NCI-H446 (cell line): ENCODE measurements around the gene TUBE1.
A peak's percentile ranks its signal among the peaks of the same experiment; 100 is the strongest.
"Not testable (repeated sequence)": the region's sequence is repeated elsewhere in the genome, so short reads cannot be mapped to it uniquely, and the experiment has no call there.

Experiments used
- DNase-seq, 2 experiments: peaks; one replicate each; lab custom pipeline; 2025; lab: John Stamatoyannopoulos, UW

The TUBE1 gene, protein sequence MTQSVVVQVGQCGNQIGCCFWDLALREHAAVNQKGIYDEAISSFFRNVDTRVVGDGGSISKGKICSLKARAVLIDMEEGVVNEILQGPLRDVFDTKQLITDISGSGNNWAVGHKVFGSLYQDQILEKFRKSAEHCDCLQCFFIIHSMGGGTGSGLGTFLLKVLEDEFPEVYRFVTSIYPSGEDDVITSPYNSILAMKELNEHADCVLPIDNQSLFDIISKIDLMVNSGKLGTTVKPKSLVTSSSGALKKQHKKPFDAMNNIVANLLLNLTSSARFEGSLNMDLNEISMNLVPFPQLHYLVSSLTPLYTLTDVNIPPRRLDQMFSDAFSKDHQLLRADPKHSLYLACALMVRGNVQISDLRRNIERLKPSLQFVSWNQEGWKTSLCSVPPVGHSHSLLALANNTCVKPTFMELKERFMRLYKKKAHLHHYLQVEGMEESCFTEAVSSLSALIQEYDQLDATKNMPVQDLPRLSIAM

DNA sequence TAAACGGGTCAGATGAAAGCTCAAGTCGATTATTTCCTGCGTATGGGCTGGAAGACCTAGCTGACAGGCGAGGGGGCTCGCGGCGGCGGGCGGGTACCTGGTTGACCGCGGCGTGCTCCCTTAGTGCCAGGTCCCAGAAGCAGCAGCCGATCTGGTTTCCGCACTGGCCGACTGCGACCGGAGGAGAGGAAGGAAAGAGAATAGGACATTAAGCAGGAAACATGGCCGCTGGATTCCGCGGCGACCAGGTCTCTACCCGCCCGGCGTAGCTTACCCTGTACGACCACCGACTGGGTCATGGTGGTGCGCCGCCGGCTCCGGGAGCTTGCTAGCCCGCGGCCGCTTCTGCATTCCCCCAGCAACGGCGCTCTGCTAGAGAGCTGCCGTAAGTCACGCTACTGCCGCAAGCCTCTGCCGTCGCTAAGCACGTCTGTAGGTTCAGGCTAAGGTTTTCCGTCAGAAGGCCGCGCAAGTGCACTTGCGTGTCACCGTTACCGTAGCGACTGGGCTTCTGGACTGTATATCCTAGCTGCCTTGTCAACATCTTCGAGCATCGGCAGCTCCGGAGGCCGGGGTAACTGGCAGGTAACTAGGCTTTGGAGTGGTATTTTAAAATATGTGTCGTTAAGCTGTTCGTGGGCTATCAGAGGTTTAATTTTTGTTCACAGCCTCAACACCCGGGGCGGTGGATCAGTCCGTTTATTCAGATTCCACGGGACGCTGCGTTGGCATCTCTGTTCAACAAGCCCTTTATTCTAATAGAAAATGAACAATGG, at the start of gene TUBE1, which contains the start of gene FAM229B:
Gene TUBE1 (minus strand): TSS at position 347 of the 776 bp plus-strand sequence. CDS start 48 bp downstream, at position 299.
Gene FAM229B (plus strand): TSS at position 456 of the 776 bp plus-strand sequence. CDS start 11,693 bp downstream, outside the sequence.
- DNase-seq, result peak; percentile 77 to 95

DNA sequence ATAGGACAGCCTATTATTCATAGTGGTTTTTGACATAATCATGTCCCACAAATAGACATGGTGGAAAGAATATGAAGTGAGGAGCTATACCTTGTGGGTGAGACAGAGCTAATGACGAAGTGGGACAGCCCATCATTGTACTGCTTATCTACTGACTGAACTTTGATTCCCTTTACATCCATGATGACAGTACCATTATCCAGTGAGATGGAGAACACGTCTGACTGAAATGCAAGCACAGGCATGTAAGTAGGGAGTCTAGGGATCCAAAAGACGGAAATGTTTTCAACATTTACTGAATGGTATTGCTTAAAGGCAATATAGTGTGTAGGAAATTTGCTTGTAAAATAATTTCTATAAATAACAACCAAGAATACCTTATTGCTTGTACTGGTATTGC, 43.6 kb upstream of the TUBE1 start:
- DNase-seq, result no peak

DNA sequence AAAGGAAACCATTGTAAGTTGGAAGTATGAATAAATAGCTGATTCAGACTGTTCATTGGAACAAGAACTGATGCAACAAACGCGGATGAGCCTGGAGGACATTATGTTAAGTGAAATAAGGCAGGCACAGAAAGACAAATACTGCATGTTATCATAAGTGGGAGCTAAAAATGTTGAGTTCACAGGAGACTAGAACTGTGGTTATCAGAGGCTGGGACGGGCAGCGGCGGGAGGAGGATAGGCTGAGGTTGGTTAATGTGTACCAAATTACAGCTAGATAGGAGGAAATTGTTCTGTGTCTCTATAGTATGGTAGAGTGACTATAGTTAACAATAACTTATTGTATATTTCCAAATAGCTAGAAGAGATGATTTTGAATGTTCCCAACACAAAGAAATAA, 40.9 kb upstream of the TUBE1 start:
- no peak for DNase-seq

DNA sequence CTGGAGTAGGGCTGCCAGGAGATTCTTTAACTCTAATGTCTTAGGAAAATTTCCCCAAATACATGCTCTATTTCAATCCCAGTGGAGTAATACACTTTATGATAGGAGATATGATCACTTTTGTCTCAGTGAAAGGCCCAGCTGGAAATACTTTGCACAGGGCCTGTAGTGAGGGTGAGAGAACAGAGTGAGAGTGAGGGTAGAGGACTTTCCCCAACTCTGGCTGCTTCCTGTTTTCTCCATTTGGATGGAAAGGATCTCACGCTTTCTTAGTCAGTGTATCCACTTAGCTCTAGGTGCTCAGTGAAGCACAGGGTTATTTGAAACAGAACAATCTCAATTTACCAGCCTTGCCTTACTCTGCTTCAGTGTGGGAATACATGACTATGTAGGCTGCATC, 36.7 kb upstream of the TUBE1 start:
- no peak for DNase-seq

DNA sequence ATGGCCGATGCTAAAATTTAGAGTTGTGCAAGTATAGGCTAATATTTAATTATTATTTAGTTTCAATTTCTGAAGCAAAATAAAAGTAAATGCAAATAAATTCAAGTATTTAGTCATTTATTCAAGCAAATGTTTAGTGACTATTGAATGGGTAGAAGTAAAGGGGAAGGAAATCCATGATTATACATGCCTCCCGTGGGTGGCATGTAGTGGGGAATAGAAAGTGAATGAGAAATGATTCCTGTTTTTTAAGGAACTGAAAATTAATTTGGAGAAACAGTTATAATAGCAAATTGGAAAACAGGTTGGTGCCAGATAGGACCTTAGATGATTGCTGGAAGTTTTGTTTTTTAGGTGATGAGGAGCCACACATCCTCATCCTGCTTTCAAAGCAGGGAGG, 35.5 kb upstream of the TUBE1 start:
- no peak for DNase-seq

DNA sequence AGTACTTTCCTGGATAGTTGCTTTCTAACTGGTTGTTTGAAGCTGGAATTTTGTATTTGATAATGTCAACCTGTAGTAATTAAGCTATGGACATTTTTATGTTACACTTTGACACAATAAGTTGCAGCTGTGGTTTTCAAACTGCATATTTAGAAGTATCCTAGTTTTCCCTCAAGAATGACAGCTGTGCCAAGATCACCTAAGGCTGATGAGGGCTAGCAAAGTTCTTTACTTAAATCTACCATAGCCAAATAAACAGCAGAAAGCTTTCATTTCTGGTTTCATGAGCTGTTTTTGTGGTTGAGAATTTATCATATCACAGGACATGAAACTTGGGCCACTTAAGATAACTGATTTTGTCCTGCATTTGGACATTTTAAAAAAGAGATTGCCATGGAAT, 30.8 kb upstream of the TUBE1 start:
- DNase-seq, result no peak

DNA sequence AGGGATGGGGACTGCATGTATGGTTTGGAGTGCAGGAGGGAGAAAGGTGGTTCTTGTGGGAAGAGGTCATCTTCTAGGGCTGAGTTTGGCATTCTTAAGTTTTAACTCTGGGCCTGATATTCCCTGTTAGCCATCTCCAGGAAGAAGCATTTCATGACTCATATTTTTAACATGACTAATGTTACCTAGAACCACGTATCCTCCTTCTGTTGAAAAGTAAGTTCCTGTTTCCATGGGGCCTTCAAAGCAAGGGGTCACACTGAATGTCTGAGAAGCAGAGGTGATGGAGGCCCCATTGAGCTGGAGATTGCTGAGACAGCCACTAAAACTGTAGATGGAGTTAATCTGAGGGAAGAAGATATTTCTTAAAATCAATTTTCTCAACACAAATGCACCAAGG, 30.3 kb upstream of the TUBE1 start:
- no peak for DNase-seq

DNA sequence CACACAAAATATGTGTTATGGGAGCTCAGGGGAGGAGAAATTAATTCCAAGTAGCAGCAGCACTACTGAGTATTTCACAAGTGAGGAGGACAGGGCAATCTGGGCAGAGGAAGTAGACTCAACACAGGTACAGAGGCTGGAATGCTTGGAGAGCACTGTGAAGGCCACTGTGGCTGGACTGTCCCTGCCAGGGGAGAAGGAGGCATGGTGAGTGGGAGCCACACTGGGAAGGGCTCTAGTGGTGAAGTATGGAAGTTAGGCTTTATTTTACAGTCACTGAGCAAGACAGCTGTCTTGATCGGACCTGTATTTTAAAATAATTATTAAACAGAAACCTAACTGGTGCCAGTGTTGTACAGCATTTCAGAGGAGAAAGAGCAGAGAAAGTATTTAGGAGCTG, 28.9 kb upstream of the TUBE1 start:
- no peak for DNase-seq

DNA sequence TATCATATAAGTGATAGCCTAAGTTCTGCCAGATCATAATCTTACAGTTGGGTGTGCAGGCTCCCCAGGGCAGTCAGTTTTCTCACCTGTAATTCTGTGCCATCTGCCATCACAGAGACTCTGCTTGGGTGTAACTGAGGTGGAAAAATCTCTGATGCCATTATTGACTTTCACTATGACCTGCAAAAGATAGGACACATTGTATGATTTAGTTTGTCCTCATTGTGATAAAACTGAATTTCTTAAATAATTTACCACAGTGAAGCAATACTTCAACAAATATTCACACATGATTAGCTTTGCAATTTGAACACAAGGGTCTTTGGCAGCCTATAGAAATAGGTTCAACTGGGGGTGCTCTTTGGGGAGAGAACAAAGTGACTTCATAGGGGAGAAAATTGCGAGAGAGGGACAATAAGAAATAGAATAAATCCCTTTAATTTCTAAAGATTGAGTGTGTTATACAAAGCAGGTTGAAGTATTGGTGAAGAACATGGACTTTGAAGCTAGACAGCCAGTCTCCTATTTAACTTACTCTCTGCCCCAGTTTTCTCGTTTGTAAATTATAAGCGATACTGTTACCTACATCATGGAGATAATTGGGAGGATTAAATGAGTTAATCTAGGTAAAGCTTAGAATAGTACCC, 27.4 kb upstream of the TUBE1 start:
- DNase-seq, result no peak

DNA sequence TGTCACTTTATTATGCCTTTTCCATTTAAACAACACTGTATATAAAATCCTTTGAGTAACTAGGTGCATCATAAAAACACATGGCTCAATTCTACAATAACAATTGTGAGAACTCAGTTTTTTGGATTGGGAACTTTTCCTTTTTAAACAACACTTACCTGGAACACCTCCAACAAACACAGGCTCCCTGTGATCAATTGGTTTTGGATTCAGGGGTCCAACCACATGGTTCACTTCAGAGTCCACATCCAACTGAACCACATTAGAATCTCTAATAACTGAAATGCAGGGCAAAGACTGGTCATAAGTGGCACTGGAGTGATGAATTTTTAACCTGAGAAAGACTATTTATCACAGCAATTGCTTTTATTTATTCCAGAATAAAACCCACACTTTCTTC, 26.6 kb upstream of the TUBE1 start:
- DNase-seq, result no peak

DNA sequence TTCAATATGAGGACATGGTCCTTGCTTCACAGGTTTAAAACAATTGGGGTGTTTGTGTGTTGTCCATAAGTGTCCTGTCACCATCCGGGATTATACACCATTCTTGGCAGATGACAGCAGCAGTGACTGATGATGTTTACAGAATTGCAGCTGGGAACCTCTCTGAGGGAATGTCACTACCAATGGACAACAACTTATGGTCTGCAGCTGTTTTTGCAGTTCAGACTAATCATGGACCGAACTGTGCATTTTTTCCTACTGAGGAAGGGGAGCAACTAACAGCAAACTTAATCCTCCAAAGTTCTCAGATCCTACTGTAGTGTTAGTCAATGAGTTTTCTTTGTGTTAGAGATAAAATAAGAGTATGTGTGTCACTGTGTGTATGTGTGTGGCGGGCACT, 26.1 kb upstream of the TUBE1 start:
- no peak for DNase-seq

DNA sequence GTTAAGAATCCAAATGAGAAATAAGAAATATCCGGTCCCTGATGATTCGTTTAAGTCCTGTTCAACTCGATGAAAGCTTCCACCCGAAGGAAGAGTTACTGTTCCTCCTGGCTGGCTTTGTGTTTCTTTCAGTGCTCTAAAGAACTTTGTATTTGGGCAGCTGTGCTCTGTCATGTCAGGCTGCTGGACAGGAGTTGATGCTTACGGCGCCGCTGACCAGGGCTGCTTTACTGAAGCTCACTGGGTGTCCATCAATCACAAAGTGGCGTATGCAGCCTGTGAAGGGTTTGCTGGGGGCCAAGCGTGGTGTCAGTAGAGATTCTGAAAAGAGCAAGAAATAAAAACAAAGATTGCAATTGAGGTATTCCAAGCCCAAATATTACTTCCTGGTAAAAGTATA, 22.0 kb upstream of the TUBE1 start:
- no peak for DNase-seq

DNA sequence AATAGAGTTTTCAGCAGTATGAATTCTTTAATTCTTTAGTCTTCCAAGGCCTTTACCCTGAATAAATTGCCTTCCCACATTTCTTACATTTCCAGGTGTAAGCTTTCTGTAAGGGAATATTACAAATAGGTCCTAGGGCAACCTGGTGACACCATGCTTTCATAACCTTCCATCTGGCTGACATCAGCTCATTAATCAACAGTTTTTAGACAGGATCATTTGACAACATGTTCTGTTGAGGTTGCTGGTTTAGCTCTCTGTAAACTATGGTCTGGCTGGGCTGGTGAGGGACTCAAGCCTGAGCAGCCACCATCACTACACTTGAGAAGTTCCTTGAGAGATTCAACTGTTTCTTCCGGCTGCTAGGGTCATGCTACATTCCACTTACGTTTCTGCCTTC, 19.3 kb upstream of the TUBE1 start:
- DNase-seq, result no peak

DNA sequence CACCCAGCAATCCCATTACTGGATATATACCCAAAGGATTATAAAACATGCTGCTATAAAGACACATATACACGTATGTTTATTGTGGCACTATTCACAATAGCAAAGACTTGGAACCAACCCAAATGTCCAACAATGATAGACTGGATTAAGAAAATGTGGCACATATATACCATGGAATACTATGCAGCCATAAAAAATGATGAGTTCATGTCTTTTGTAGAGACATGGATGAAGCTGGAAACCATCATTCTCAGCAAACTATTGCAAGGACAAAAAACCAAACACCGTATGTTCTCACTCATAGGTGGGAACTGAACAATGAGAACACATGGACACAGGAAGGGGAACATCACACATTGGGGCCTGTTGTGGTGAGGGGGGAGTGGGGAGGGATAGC, 18.7 kb upstream of the TUBE1 start:
- DNase-seq, result not testable (repeated sequence)

DNA sequence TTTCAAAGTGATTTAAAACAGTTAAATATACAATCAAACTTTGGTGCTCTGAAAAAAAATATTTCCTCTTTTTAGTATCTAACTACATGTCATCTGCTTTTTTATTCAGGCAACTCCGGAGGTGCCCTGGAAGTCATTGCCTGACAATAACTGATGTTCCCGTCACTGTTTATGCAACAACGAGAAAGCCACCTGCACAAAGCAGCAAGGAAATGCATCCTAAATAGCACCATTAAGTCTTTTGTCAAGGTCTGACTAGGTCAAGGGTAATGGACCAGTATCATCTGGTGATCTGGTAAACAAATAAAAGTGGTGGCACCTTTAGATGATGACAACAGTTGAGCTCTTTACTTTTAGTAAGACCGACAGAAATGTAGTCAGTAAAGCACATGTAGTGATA, 13.3 kb upstream of the TUBE1 start:
- DNase-seq, result no peak

DNA sequence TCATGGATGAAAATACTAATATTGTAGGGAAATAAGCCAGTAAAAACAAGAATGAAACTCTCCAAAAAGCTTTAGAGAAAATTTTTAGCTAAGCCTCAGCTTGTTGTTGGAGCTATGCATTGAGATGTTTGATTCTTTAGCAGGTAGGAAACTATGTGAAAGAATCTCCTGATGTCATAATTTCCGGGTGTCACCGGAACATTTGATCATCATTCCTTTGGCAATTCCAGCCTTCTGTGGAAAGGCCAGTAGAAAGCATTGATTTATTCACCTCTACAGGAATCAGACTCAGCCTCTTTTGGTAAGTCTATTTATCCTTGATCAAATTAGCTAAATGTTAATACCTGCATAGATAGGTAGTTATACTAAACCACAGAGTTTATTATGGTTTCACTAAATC, 9.6 kb upstream of the TUBE1 start:
- DNase-seq, result no peak

DNA sequence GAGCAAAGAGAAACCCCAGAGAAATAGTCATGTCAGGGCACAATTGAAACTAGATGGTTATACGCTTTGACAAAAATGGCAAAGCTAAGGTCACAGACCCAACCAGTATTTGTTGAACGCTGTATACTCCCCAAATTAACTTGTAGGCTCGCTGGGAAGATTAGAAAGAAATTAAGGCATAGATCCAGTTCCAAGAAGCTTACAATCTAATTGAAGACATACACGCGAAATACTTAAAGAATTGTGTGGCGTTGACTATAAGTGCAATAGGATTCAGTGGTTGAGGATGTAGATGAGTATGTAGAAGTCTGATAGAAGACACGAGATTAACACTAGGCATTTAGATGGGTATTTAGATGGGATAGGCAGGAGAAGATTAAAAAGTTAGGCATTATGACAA, 634 bp upstream of the TUBE1 start:
- no peak for DNase-seq

DNA sequence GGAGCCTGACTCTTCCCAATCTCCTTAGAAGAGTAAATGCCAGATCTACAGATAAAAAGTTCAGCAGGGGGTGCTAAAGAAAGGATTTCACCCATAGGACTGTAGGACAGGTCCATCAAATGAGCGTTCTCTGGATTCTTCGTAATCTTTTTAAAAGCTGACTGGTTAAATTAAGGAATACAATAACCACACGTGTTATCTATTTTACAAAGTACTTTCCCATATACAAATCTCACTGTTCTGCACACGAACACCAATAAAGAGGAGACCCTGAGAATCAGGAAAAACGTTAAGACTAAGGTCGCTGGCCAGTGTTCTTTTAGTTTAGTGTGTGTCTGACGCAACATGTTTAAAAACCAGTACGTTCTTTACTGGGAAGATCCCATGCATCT, 542 bp downstream of the TUBE1 start:
- no peak for DNase-seq

DNA sequence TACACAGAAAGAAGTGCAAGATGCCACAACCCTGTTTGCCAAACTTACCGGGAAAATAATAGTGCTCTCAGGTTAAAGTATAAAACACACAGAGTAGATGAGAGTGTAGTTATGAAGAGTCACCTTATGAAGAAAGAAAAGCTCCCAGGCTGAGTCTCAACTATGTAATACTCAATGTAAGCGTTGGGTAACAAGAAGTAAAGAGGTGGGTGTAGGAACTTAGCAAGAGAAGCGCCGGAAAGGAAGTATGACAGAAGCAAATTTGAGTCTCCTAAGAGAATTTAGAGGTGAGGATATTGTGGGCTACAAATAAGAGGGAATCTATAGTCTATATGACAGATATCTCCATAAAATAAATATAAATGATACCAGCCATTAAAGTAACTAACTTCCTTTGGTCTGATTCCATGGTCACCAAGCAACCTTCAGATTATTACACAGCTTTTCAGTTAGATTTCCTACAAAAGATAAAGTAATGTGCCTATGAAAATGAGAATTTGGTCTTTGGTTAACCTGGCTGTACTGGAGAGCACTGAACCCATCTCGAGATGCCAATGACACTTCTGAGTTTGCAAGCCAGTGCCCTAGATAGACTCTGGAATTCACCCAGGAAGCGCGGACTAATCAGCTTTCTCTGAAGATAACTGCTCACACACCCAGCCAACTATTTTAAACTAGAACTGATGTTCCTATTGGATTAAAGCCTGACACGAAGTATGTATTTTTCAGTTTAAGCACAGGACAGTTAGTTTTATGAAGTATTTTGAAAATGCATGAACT, 1.8 kb downstream of the TUBE1 start:
- DNase-seq, result no peak

DNA sequence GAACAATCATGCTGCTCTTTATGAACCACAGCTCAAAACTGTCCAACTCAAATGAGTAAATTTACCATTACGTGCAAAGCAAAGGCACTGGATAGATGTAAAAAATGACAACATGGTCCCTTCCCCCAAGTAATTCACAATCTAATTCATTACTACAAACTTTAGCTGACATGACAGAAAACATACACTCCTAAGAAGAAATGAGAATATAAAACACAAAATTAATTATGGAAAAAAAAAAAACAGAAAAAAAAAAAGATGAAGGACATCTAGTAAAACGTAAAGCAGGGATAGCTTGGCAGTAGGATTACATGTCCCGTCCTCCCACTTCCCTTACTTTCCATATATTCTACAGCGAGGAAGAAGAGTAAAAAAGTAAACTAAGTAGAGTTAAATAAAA, 5.7 kb downstream of the TUBE1 start:
- DNase-seq, result no peak

DNA sequence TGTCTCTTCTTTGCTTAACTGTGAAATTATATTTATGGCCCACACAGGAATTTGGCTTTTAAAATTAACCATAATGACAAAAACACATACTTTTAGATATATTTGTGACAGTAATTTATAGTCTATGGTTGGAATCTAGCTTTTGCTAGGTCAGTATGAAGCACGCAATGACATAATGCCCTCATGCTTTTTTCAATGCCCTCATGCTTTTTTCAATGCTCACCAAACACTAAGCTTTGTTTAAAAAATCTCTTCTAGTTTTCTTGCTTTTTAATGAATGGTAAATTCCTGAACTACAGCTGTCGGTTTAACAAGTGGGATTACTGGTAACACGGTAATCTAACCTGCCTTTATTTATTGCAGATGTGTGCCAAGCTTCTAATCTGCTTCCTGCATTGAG, 20.7 kb downstream of the TUBE1 start:
- no peak for DNase-seq

DNA sequence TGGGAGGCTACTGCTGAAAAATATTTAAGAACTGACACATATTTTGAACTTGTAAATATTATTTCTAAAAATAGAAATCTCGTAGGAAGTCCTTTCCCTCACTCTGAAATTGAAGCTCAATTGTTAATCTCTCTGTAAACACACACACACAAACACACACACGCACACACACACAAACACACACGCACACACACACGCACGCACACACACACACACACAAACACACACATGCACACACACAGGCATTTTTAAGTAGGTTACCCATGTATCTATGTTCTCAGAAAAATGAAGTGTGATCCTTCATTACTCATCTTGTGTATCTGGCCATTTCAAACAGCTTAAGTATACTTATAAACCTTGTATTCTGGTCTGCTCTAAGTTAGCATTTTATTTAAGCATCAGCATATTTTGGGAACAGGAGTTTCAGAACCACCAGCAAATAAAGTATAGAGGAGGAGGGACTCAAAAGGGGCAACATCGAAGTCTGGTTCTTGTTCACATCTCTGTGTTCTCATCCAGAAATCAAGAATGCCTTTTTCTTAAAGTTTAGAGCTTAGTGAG, 21.8 kb downstream of the TUBE1 start:
- no peak for DNase-seq
